Endodermal cell (in vitro differentiated cells): ENCODE data around the gene UBASH3B. TPM values are rescaled to one million over a fixed set of nuclear protein-coding genes. Genes with fewer than 3 reads are reported as not detected.

Experiments used
- DNase-seq: peaks from one replicate; pipeline ENCODE4 v3.0.0-alpha.2; 2017
- H3K27ac ChIP-seq: 2 replicates; pipeline ENCODE4 v1.5.1; 2013; ENCODE audit warnings: mild to moderate bottlenecking, low read depth, low read length, moderate library complexity
- H3K27me3 ChIP-seq: 2 replicates; pipeline ENCODE4 v1.6.1; 2013; ENCODE audit warnings: mild to moderate bottlenecking, low read length, moderate library complexity; ENCODE audit not compliant: insufficient read depth, control insufficient read depth, poor library complexity, severe bottlenecking
- H3K36me3 ChIP-seq: 2 replicates; pipeline ENCODE4 v1.7.0; 2013; ENCODE audit warnings: mild to moderate bottlenecking, low read length, moderate library complexity; ENCODE audit not compliant: control insufficient read depth, insufficient read depth
- H3K4me1 ChIP-seq: one replicate; pipeline ENCODE4 v1.7.0; 2013; ENCODE audit warnings: low read length; ENCODE audit not compliant: control insufficient read depth, insufficient read depth
- H3K4me3 ChIP-seq: 2 replicates; pipeline ENCODE4 v1.5.1; 2013; ENCODE audit warnings: mild to moderate bottlenecking, low read length, moderate library complexity
- H3K9ac ChIP-seq: 2 replicates; pipeline ENCODE4 v1.6.1; 2013; ENCODE audit warnings: mild to moderate bottlenecking, low read length, moderate library complexity; ENCODE audit not compliant: poor library complexity, severe bottlenecking; ENCODE audit errors: extremely low read depth
- H3K9me3 ChIP-seq: 2 replicates; pipeline ENCODE4 v1.6.1; 2013; ENCODE audit warnings: mild to moderate bottlenecking, low read length, moderate library complexity; ENCODE audit not compliant: control insufficient read depth
- H3K27ac Mint-ChIP-seq: 2 replicates; pipeline ENCODE4 v1.8.0; 2020; ENCODE audit warnings: mixed read lengths
- H3K27me3 Mint-ChIP-seq: 2 replicates; pipeline ENCODE4 v1.8.0; 2021; ENCODE audit warnings: mild to moderate bottlenecking, mixed read lengths; ENCODE audit not compliant: insufficient read depth
- H3K36me3 Mint-ChIP-seq: 2 replicates; pipeline ENCODE4 v1.8.0; 2020; ENCODE audit warnings: low read depth, mixed read lengths
- H3K4me1 Mint-ChIP-seq: 2 replicates; pipeline ENCODE4 v1.8.0; 2020; ENCODE audit warnings: mixed read lengths
- H3K4me3 Mint-ChIP-seq: 2 replicates; pipeline ENCODE4 v1.8.0; 2020; ENCODE audit warnings: mild to moderate bottlenecking, moderate library complexity, mixed read lengths
- H3K9me3 Mint-ChIP-seq: 2 replicates; pipeline ENCODE4 v1.8.0; 2020; ENCODE audit warnings: mild to moderate bottlenecking, mixed read lengths
- CTCF ChIP-seq: fragments of 200-600 bp; sonication (generic); conservative IDR thresholded peaks from 2 replicates; pipeline ENCODE4 v1.5.0; 2021; ENCODE audit warnings: antibody characterized with exemption, mild to moderate bottlenecking
- WGBS, 2 experiments: methylation state at CpG; one replicate each; pipeline versions ENCODE4 v1.1.5 to v1.1.7; 2013; ENCODE audit warnings: missing lambda C conversion rate in 2 of 2, mixed read lengths in 1 of 2; ENCODE audit not compliant: insufficient coverage in 1 of 2, insufficient read length in 1 of 2; 5-methylcytosine and 5-hydroxymethylcytosine counted together
- total RNA-seq, 2 donors: library from RNA; stranded (reverse); fragmentation: NEBNext Ultra II Directional in 1 of 2; extraction: Animal tissue kit (Norgen Biotek cat#: 25700) in 1 of 2; gene quantifications; 2 replicates in 1 of 2; 3 replicates in 1 of 2; pipeline ENCODE4 v1.2.1, GENCODE V29; 2021

UBASH3B gene
- total RNA-seq, 2 donors from 2014 or later: 6.0 to 9.0 TPM

GRCh38 chr11:122775675-122776271 is 120.3 kb downstream of the UBASH3B start:
- Histone ChIP-seq H3K4me3 (no peak overlapping the region), H3K27me3 (no peaks in the 10 kb centered on the region), H3K9me3 (no peaks in the 10 kb centered on the region), H3K4me1 (peaks cover 7% of the 10 kb centered on the region), H3K36me3 (no peaks in the 10 kb centered on the region), H3K27ac (no peak overlapping the region), H3K9ac (no peak overlapping the region)
- Mint-ChIP-seq H3K36me3 (no peaks in the 10 kb centered on the region), H3K27me3 (no peaks in the 10 kb centered on the region), H3K9me3 (no peaks in the 10 kb centered on the region), H3K4me3 (no peak overlapping the region), H3K27ac (no peak overlapping the region), H3K4me1 (peaks cover 25% of the 10 kb centered on the region)
- no peak for DNase-seq
- WGBS, 2 experiments: 60 to 94% methylated on average over 1 to 3 of the region's 3 CpGs
- no peak for TF ChIP-seq CTCF

GRCh38 chr11:122776546-122776945 is 121.0 kb downstream of the UBASH3B start:
- DNase-seq: no peak
- Mint-ChIP-seq H3K36me3 (no peaks in the 10 kb centered on the region), H3K9me3 (no peaks in the 10 kb centered on the region), H3K4me3 (no peak overlapping the region), H3K27ac (no peak overlapping the region), H3K27me3 (no peaks in the 10 kb centered on the region), H3K4me1 (peaks cover 30% of the 10 kb centered on the region)
- H3K9ac ChIP-seq: no peak overlapping the region
- no peaks in the 10 kb centered on the region for H3K27me3 ChIP-seq
- H3K27ac ChIP-seq: no peak overlapping the region
- WGBS, 2 experiments: 92 to 95% methylated on average over 4 of the region's 4 CpGs
- TF ChIP-seq CTCF: no peak
- H3K9me3 ChIP-seq: no peaks in the 10 kb centered on the region
- H3K36me3 ChIP-seq: no peaks in the 10 kb centered on the region
- H3K4me3 ChIP-seq: no peak overlapping the region
- peaks cover 11% of the 10 kb centered on the region for H3K4me1 ChIP-seq

- H3K36me3 ChIP-seq: no peaks in the 10 kb centered on the region
- WGBS, 2 experiments: 90 to 93% methylated on average over 2 to 3 of the region's 3 CpGs
- TF ChIP-seq CTCF: no peak
- peaks cover 11% of the 10 kb centered on the region for H3K4me1 ChIP-seq
- DNase-seq: no peak
- H3K9me3 ChIP-seq: no peaks in the 10 kb centered on the region
- Mint-ChIP-seq H3K4me3 (no peak overlapping the region), H3K9me3 (no peaks in the 10 kb centered on the region), H3K27me3 (no peaks in the 10 kb centered on the region), H3K27ac (no peak overlapping the region), H3K36me3 (no peaks in the 10 kb centered on the region), H3K4me1 (peaks cover 28% of the 10 kb centered on the region)
- H3K27ac ChIP-seq: no peak overlapping the region
- no peaks in the 10 kb centered on the region for H3K27me3 ChIP-seq
- H3K4me3 ChIP-seq: no peak overlapping the region
- no peak overlapping the region for H3K9ac ChIP-seq
Measured at GRCh38 chr11:122777343-122777742, 121.8 kb downstream of the UBASH3B start.
